Ishikawa (cell line): ENCODE data around the gene CCL1.

ENCODE experiments used
- CEBPB ChIP-seq: IDR thresholded peaks from 2 replicates; pipeline ENCODE4 v1.6.1; 2012
- CREB1 ChIP-seq: IDR thresholded peaks from 2 replicates; pipeline ENCODE4 v1.6.1; 2012; ENCODE audit warnings: low read depth
- EP300 ChIP-seq: IDR thresholded peaks from 2 replicates; pipeline ENCODE4 v1.6.1; 2012; ENCODE audit warnings: borderline replicate concordance
- FOXM1 ChIP-seq: IDR thresholded peaks from 2 replicates; pipeline ENCODE4 v1.6.1; 2012; ENCODE audit warnings: low read depth, borderline replicate concordance
- MAX ChIP-seq: IDR thresholded peaks from 2 replicates; pipeline ENCODE4 v1.6.1; 2012
- RAD21 ChIP-seq: IDR thresholded peaks from 2 replicates; pipeline ENCODE4 v1.6.1; 2012; ENCODE audit warnings: low read depth
- TAF1 ChIP-seq: IDR thresholded peaks from 2 replicates; pipeline ENCODE4 v1.6.1; 2012; ENCODE audit warnings: low read depth, mild to moderate bottlenecking
- YY1 ChIP-seq: IDR thresholded peaks from 2 replicates; pipeline ENCODE4 v1.6.1; 2012; ENCODE audit warnings: low read depth
- ZBTB7A ChIP-seq: IDR thresholded peaks from 2 replicates; pipeline ENCODE4 v1.6.1; 2012; ENCODE audit warnings: low read depth
- TF ChIP-seq, protein P1 (sequence below): IDR thresholded peaks from 2 replicates; pipeline ENCODE4 v1.6.1; 2012; ENCODE audit warnings: low read depth, mild to moderate bottlenecking

GRCh38 chr17:34365340-34365739 lies 2.3 kb upstream of the CCL1 start:
- no peak for TF ChIP-seq MAX
- TF ChIP-seq CREB1 = no peak
- TF ChIP-seq, protein P1, sequence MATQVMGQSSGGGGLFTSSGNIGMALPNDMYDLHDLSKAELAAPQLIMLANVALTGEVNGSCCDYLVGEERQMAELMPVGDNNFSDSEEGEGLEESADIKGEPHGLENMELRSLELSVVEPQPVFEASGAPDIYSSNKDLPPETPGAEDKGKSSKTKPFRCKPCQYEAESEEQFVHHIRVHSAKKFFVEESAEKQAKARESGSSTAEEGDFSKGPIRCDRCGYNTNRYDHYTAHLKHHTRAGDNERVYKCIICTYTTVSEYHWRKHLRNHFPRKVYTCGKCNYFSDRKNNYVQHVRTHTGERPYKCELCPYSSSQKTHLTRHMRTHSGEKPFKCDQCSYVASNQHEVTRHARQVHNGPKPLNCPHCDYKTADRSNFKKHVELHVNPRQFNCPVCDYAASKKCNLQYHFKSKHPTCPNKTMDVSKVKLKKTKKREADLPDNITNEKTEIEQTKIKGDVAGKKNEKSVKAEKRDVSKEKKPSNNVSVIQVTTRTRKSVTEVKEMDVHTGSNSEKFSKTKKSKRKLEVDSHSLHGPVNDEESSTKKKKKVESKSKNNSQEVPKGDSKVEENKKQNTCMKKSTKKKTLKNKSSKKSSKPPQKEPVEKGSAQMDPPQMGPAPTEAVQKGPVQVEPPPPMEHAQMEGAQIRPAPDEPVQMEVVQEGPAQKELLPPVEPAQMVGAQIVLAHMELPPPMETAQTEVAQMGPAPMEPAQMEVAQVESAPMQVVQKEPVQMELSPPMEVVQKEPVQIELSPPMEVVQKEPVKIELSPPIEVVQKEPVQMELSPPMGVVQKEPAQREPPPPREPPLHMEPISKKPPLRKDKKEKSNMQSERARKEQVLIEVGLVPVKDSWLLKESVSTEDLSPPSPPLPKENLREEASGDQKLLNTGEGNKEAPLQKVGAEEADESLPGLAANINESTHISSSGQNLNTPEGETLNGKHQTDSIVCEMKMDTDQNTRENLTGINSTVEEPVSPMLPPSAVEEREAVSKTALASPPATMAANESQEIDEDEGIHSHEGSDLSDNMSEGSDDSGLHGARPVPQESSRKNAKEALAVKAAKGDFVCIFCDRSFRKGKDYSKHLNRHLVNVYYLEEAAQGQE = no peak
- no peak for TF ChIP-seq EP300
- no peak for TF ChIP-seq CEBPB
- TF ChIP-seq TAF1 = no peak
- no peak for TF ChIP-seq YY1
- no peak for TF ChIP-seq ZBTB7A
- no peak for TF ChIP-seq RAD21
- TF ChIP-seq FOXM1 = no peak
